Gastrocnemius medialis (tissue), 4 donors: ENCODE measurements around the gene YAF2.

Source experiments
- POLR2A ChIP-seq, 2 donors: fragments of 450-650 bp; IDR thresholded peaks; one replicate each; pipeline ENCODE4 v1.6.1; 2017; ENCODE audit warnings: antibody characterized with exemption in 2 of 2, mild to moderate bottlenecking in 2 of 2, moderate library complexity in 2 of 2
- TF ChIP-seq, protein P1 (sequence below), 5 experiments: fragments of 450-650 bp in 3 of 5; fragments of 200-600 bp in 2 of 5; sonication (generic) in 2 of 5; IDR thresholded peaks in 4 of 5; conservative IDR thresholded peaks in 1 of 5; 1 replicate in 4 of 5; 2 replicates in 1 of 5; pipeline ENCODE4 v1.5.1; 2016 to 2019; ENCODE audit warnings: antibody characterized with exemption in 5 of 5, mild to moderate bottlenecking in 3 of 5, moderate library complexity in 3 of 5

GRCh38 chr12:42221726-42222125 is 16.3 kb downstream of the YAF2 start:
- TF ChIP-seq, protein P1, sequence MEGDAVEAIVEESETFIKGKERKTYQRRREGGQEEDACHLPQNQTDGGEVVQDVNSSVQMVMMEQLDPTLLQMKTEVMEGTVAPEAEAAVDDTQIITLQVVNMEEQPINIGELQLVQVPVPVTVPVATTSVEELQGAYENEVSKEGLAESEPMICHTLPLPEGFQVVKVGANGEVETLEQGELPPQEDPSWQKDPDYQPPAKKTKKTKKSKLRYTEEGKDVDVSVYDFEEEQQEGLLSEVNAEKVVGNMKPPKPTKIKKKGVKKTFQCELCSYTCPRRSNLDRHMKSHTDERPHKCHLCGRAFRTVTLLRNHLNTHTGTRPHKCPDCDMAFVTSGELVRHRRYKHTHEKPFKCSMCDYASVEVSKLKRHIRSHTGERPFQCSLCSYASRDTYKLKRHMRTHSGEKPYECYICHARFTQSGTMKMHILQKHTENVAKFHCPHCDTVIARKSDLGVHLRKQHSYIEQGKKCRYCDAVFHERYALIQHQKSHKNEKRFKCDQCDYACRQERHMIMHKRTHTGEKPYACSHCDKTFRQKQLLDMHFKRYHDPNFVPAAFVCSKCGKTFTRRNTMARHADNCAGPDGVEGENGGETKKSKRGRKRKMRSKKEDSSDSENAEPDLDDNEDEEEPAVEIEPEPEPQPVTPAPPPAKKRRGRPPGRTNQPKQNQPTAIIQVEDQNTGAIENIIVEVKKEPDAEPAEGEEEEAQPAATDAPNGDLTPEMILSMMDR (IDR thresholded peaks at IDR 0.05 in 4 of 5, conservative IDR thresholded peaks at IDR 0.05 in 1 of 5) = no peak
- no peak for TF ChIP-seq POLR2A (IDR thresholded peaks at IDR 0.05)
